Astrocyte of the spinal cord (primary cell): ENCODE results near the gene HCRT.
"Not testable (repeated sequence)": the region's sequence is repeated elsewhere in the genome, so short reads cannot be mapped to it uniquely, and the experiment has no call there.

ENCODE experiments used
- DNase-seq: peaks from one replicate; pipeline ENCODE4 v3.0.0; 2011; ENCODE audit warnings: low read depth, low spot score
- H3K4me3 ChIP-seq: 2 replicates; pipeline ENCODE4 v1.5.1; 2011; ENCODE audit warnings: low read depth, mild to moderate bottlenecking, low read length, moderate library complexity
- in situ Hi-C: cut with HindIII; loops from 2 replicates; pipeline ENCODE4 v1.10.0; 2017; ENCODE audit warnings: low sequenced_read_pairs
- TF ChIP-seq, protein P1 (sequence below): IDR thresholded peaks from 2 replicates; pipeline ENCODE4 v1.5.1; 2012; ENCODE audit warnings: low read depth, mild to moderate bottlenecking, low read length, inconsistent platforms

HCRT gene

DNA sequence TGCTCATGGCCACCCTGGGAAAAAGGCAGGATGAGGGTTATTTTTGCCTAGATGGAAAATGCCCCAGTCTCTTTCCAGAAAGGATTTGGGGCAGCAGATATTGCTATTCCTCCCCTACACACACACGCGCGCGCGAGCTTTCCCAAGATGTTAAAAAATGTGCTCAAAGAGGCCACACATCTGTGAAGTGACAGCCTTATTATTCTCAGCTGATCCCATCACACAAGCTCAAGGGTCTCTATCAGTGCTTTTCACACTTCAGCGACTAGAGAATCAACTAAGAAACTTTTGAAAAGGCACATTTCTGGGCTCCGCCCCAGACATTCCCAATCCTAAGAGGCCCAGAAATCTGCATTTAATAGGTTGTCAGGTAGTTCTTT is 24.7 kb downstream of the HCRT start:
- TF ChIP-seq, protein P1, sequence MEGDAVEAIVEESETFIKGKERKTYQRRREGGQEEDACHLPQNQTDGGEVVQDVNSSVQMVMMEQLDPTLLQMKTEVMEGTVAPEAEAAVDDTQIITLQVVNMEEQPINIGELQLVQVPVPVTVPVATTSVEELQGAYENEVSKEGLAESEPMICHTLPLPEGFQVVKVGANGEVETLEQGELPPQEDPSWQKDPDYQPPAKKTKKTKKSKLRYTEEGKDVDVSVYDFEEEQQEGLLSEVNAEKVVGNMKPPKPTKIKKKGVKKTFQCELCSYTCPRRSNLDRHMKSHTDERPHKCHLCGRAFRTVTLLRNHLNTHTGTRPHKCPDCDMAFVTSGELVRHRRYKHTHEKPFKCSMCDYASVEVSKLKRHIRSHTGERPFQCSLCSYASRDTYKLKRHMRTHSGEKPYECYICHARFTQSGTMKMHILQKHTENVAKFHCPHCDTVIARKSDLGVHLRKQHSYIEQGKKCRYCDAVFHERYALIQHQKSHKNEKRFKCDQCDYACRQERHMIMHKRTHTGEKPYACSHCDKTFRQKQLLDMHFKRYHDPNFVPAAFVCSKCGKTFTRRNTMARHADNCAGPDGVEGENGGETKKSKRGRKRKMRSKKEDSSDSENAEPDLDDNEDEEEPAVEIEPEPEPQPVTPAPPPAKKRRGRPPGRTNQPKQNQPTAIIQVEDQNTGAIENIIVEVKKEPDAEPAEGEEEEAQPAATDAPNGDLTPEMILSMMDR = no peak
- in situ Hi-C loops = no loop called here
- no peak overlapping the region for H3K4me3 ChIP-seq
- no peak for DNase-seq

DNA sequence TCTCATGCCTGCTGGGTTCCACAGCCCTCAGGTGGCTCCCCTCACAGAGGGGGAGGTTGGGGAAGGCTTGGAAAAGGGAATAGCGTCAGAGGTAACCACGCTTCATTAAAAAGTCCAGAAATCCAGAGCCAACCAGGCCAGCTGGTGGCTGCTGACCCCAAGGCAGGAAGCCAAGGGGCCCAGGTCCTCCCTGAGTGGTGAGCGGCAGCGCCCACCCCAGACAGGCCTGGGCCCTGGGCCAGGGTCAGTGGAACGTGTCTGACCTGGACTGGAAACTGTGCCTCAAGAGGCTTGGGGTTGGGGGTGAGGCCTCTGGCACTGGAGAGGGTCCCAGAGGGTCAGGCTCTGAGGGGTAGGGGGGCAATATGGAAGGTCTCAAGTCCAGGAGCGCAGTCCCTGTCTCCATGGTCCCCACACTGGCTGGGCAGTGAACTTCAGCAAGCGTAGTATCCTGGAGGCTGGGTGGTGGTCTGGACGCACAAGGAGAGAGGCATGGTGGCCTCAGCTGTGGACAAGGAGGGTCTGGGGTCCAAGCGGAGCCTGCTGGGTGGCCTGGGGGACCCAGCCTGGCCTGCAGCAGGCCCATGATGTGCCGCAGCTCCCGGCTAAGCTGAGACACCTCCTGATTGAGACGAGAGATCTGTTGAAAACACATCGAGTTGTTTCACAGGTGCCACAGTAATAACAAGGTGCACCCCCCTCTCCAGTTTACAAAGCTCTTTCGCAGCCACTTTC is 25.3 kb downstream of the HCRT start:
- no peak overlapping the region for H3K4me3 ChIP-seq
- in situ Hi-C loops = no loop called here
- no peak for DNase-seq
- TF ChIP-seq, protein P1 = no peak

- H3K4me3 ChIP-seq = peak overlapping the region; percentile 96
- no peak for DNase-seq
- TF ChIP-seq, protein P1 = no peak
- in situ Hi-C loops = no loop called here
These were observed 29.6 kb downstream of the HCRT start for GRCh38 chr17:42155614-42156045.

GRCh38 chr17:42153919-42154742 is 31.1 kb downstream of the HCRT start:
- peak; percentile 4 for DNase-seq
- peak overlapping the region; percentile 96 for H3K4me3 ChIP-seq
- in situ Hi-C loops = no loop called here
- TF ChIP-seq, protein P1 = no peak

DNA sequence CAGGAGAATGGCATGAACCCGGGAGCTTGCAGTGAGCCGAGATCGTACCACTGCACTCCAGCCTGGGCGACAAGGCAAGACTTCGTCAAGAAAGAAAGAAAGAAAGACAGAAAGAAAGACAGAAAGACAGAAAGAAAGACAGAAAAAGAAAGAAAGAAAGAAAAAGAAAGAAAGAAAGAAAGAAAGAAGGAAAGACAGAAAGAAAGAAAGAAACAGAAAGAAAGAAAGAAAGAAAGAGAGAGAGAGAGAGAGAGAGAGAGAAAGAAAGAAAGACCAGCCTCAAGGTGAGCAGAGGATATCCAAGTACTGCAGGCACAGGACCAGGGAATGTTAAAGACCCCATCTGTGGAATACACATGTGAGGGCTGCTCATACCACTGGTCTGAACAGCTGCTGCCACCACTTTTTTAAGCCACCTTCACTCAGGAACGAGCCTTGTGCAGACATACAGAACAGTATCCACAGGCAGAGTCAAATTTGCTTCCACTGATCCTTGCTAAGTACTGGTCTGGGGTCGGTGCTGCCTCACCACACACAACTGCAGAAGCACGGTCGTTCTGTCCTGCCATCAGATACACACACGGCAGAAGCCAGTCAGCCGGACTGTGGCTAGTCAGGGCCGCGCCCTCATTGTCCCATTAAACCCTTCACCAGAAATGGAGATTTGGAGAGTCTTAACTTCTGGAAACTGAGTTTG is 38.2 kb downstream of the HCRT start:
- in situ Hi-C loops = no loop called here
- no peak overlapping the region for H3K4me3 ChIP-seq
- no peak for DNase-seq
- TF ChIP-seq, protein P1 = no peak

- in situ Hi-C loops, DNase-seq, H3K4me3 ChIP-seq: not testable (repeated sequence)
These were observed 42.1 kb downstream of the HCRT start for GRCh38 chr17:42143138-42143537.
